Erythroblast (primary cell): ENCODE data around the gene COL16A1.

Experiments
- DNase-seq, 2 experiments: peaks; one replicate each; lab custom pipeline; 2025; lab: John Stamatoyannopoulos, UW
- GATA1 ChIP-seq: IDR thresholded peaks from 2 replicates; pipeline ENCODE4 v1.6.1; 2011; ENCODE audit warnings: low read depth, mild to moderate bottlenecking, control low read depth, low read length, moderate library complexity
- POLR2A ChIP-seq: IDR thresholded peaks from 2 replicates; pipeline ENCODE4 v1.6.1; 2011; ENCODE audit warnings: mild to moderate bottlenecking, low read length

The COL16A1 gene

GRCh38 chr1:31624731-31625514, 78.9 kb downstream of the COL16A1 start:
- no peak for TF ChIP-seq GATA1
- TF ChIP-seq POLR2A: no peak
- DNase-seq: no peak

- no peak for TF ChIP-seq GATA1
- no peak for TF ChIP-seq POLR2A
- DNase-seq: no peak
These were observed 79.5 kb downstream of the COL16A1 start for GRCh38 chr1:31624309-31624708.

- TF ChIP-seq POLR2A (no peak), GATA1 (no peak)
- no peak for DNase-seq
These were observed 80.5 kb downstream of the COL16A1 start for GRCh38 chr1:31623365-31623764.

- TF ChIP-seq POLR2A (no peak), GATA1 (no peak)
- no peak for DNase-seq
These were observed 81.7 kb downstream of the COL16A1 start for GRCh38 chr1:31621847-31622730.

- no peak for DNase-seq
- no peak for TF ChIP-seq GATA1
- no peak for TF ChIP-seq POLR2A
These were observed 82.4 kb downstream of the COL16A1 start for GRCh38 chr1:31621498-31621820.

- TF ChIP-seq POLR2A (no peak), GATA1 (no peak)
- no peak for DNase-seq
These were observed 83.0 kb downstream of the COL16A1 start for GRCh38 chr1:31620631-31621497.

- no peak for DNase-seq
- no peak for TF ChIP-seq POLR2A
- TF ChIP-seq GATA1: no peak
These were observed 84.6 kb downstream of the COL16A1 start for GRCh38 chr1:31618916-31619846.

GRCh38 chr1:31617916-31618746, 85.7 kb downstream of the COL16A1 start:
- peak; percentile 28 to 39 for DNase-seq
- TF ChIP-seq GATA1 (no peak), POLR2A (no peak)

GRCh38 chr1:31617218-31617915, 86.5 kb downstream of the COL16A1 start, which contains the start of gene HCRTR1:
Gene HCRTR1 (plus strand): TSS chr1:31617689. CDS start chr1:31619193, 1,504 bp downstream.
- TF ChIP-seq GATA1: no peak
- TF ChIP-seq POLR2A: no peak
- DNase-seq: no peak

- TF ChIP-seq GATA1 (no peak), POLR2A (no peak)
These were observed 87.9 kb downstream of the COL16A1 start for GRCh38 chr1:31615939-31616338.

GRCh38 chr1:31615414-31615813, 88.4 kb downstream of the COL16A1 start:
- DNase-seq: no peak

More at GRCh38 chr1:31615939-31616338, 87.9 kb downstream of the COL16A1 start:
- DNase-seq: no peak

More at GRCh38 chr1:31615414-31615813, 88.4 kb downstream of the COL16A1 start:
- TF ChIP-seq GATA1 (no peak), POLR2A (no peak)
